HepG2 (cell line): ENCODE data around the gene ZFP36L2. TPM values are rescaled to one million over a fixed set of nuclear protein-coding genes. Genes with fewer than 3 reads are reported as not detected.
A peak's percentile ranks its signal among the peaks of the same experiment; 100 is the strongest.

Source experiments
- ATF7 ChIP-seq, 2 experiments: fragments of 450-650 bp in 1 of 2; sonication (generic) in 1 of 2; formaldehyde crosslinking in 1 of 2; IDR thresholded peaks; 2 replicates each; pipeline versions ENCODE4 v1.4.0 to v1.6.1; 2016 to 2020; ENCODE audit warnings: antibody characterized with exemption in 1 of 2, mild to moderate bottlenecking in 1 of 2, missing genetic modification reagents in 1 of 2
- CREB1 ChIP-seq, 2 experiments: fragments of 450-650 bp in 1 of 2; IDR thresholded peaks; 2 replicates each; pipeline ENCODE4 v1.6.1; 2016 to 2017; ENCODE audit warnings: control low read depth in 1 of 2, mild to moderate bottlenecking in 1 of 2, missing compliant biosample characterization in 1 of 2, missing genetic modification characterization in 1 of 2
- ELF3 ChIP-seq: IDR thresholded peaks from 2 replicates; pipeline ENCODE4 v1.6.1; 2016; ENCODE audit warnings: missing genetic modification reagents, missing compliant biosample characterization
- GABPB1 ChIP-seq: IDR thresholded peaks from 2 replicates; pipeline ENCODE4 v1.6.1; 2016; ENCODE audit warnings: mild to moderate bottlenecking, missing genetic modification reagents, moderate library complexity, missing compliant biosample characterization
- HNRNPL ChIP-seq: fragments of 200-400 bp; formaldehyde crosslinking; IDR thresholded peaks from 2 replicates; pipeline ENCODE4 v1.6.1; 2017; ENCODE audit warnings: mild to moderate bottlenecking, low read depth, low read length
- KDM4B ChIP-seq: sonication (generic); formaldehyde crosslinking; IDR thresholded peaks from 2 replicates; pipeline ENCODE4 v1.4.0; 2020; ENCODE audit warnings: missing genetic modification reagents
- MTA3 ChIP-seq: sonication (generic); formaldehyde crosslinking; IDR thresholded peaks from 2 replicates; pipeline ENCODE4 v1.4.0; 2020; ENCODE audit warnings: missing genetic modification reagents
- RARA ChIP-seq: IDR thresholded peaks from 2 replicates; pipeline ENCODE4 v1.6.1; 2016; ENCODE audit warnings: missing genetic modification reagents, missing compliant biosample characterization
- RARG ChIP-seq: sonication (generic); formaldehyde crosslinking; IDR thresholded peaks from 2 replicates; pipeline ENCODE4 v1.4.0; 2020; ENCODE audit warnings: low read depth, mild to moderate bottlenecking, missing genetic modification reagents
- SP1 ChIP-seq, 2 experiments: fragments of 450-650 bp in 1 of 2; sonication (generic) in 1 of 2; formaldehyde crosslinking in 1 of 2; IDR thresholded peaks; 2 replicates each; pipeline versions ENCODE4 v1.4.0 to v1.6.1; 2016 to 2020; ENCODE audit warnings: missing genetic modification reagents in 1 of 2
- SP4 ChIP-seq: sonication (generic); formaldehyde crosslinking; IDR thresholded peaks from 2 replicates; pipeline ENCODE4 v1.8.1; 2023; ENCODE audit warnings: mild to moderate bottlenecking, missing genetic modification reagents
- XRCC5 ChIP-seq: fragments of 200-400 bp; formaldehyde crosslinking; optimal IDR thresholded peaks from 2 replicates; pipeline ENCODE3; 2017; ENCODE audit warnings: mild to moderate bottlenecking, low read length
- ZBTB46 ChIP-seq: sonication (generic); formaldehyde crosslinking; IDR thresholded peaks from 2 replicates; pipeline ENCODE4 v1.4.0; 2020; ENCODE audit warnings: mild to moderate bottlenecking, missing genetic modification reagents, borderline replicate concordance
- ZBTB7A ChIP-seq: sonication (generic); formaldehyde crosslinking; IDR thresholded peaks from 2 replicates; pipeline ENCODE4 v1.8.0; 2022; ENCODE audit warnings: mild to moderate bottlenecking, missing genetic modification reagents
- ZC3H13 ChIP-seq: sonication (generic); formaldehyde crosslinking; IDR thresholded peaks from 2 replicates; pipeline ENCODE4 v1.8.1; 2023; ENCODE audit warnings: mild to moderate bottlenecking, missing genetic modification reagents, moderate library complexity
- ZFX ChIP-seq: sonication (generic); formaldehyde crosslinking; IDR thresholded peaks from 2 replicates; pipeline ENCODE4 v1.4.0; 2020; ENCODE audit warnings: mild to moderate bottlenecking, low read depth, missing genetic modification reagents, moderate library complexity
- ZGPAT ChIP-seq: IDR thresholded peaks from 2 replicates; pipeline ENCODE4 v1.6.1; 2016; ENCODE audit warnings: mild to moderate bottlenecking
- ZNF296 ChIP-seq: sonication (generic); formaldehyde crosslinking; conservative IDR thresholded peaks from 2 replicates; pipeline ENCODE4 v1.5.0; 2020; ENCODE audit warnings: mild to moderate bottlenecking, missing genetic modification reagents
- ZNF329 ChIP-seq: sonication (generic); formaldehyde crosslinking; IDR thresholded peaks from 2 replicates; pipeline ENCODE4 v1.9.0; 2021; ENCODE audit warnings: low read depth, mild to moderate bottlenecking, missing genetic modification reagents
- ZNF331 ChIP-seq: sonication (generic); formaldehyde crosslinking; IDR thresholded peaks from 2 replicates; pipeline ENCODE4 v1.4.0; 2020; ENCODE audit warnings: missing genetic modification reagents
- ZNF430 ChIP-seq: sonication (generic); formaldehyde crosslinking; IDR thresholded peaks from 2 replicates; pipeline ENCODE4 v1.9.0; 2021; ENCODE audit warnings: mild to moderate bottlenecking, missing genetic modification reagents
- ZNF460 ChIP-seq: sonication (generic); formaldehyde crosslinking; IDR thresholded peaks from 2 replicates; pipeline ENCODE4 v1.5.1; 2020; ENCODE audit warnings: missing genetic modification reagents, mild to moderate bottlenecking, borderline replicate concordance
- ZNF770 ChIP-seq: sonication (generic); formaldehyde crosslinking; IDR thresholded peaks from 2 replicates; pipeline ENCODE4 v1.5.0; 2020; ENCODE audit warnings: mild to moderate bottlenecking, missing genetic modification reagents
- ZNF891 ChIP-seq: sonication (generic); formaldehyde crosslinking; IDR thresholded peaks from 2 replicates; pipeline ENCODE4 v1.5.0; 2020; ENCODE audit warnings: mild to moderate bottlenecking, missing genetic modification reagents
- polyA plus RNA-seq, 8 experiments: library from polyadenylated mRNA; depleted of rRNA in 3 of 8; stranded (reverse) in 7 of 8; unstranded in 1 of 8; fragments of >200 nt; fragmentation: Illumina TruSeq in 4 of 8; extraction: Trizol in 4 of 8; gene quantifications; 2 replicates each; pipeline versions ENCODE4 v1.2.1 to v1.2.3, GENCODE V29; 2011 to 2016; ENCODE audit warnings: low read depth in 4 of 8, missing spikeins in 1 of 8, mixed read lengths in 1 of 8; ENCODE audit not compliant: insufficient read depth in 1 of 8
- total RNA-seq, 5 experiments: library from RNA; depleted of rRNA; stranded (reverse); fragments of >200 nt; fragmentation: Illumina TruSeq; extraction: Trizol; gene quantifications; 2 replicates each; pipeline ENCODE4 v1.2.3, GENCODE V29; 2016; ENCODE audit warnings: low read depth in 1 of 5

Gene ZFP36L2
- total and polyA plus RNA-seq, 2 of the 13 experiments (the other 11 are each of a cell fraction or from before 2014, with no cell fraction given): 11.2 to 21.8 TPM

GRCh38 chr2:43221763-43222474, 4.5 kb downstream of the ZFP36L2 start (continued):
- TF ChIP-seq ZNF329 (CRISPR knock-in tag) (no peak), ZNF891 (no peak), RARA (CRISPR knock-in tag) (peak; percentile 54), ZNF430 (CRISPR knock-in tag) (no peak), ATF7 (IDR thresholded peaks at IDR 0.05) (no peak), ATF7 (CRISPR knock-in tag; IDR thresholded peaks at IDR 0.05) (no peak), ZFX (CRISPR knock-in tag) (peak; percentile 79), ZNF296 (CRISPR knock-in tag) (no peak), ZGPAT (CRISPR knock-in tag) (peak; percentile 79), RARG (CRISPR knock-in tag) (no peak), ZBTB7A (CRISPR knock-in tag) (0 out of 2 replicates have a peak, but pooled peaks have one; percentile 23), HNRNPL (0 out of 2 replicates have a peak, but pooled peaks have one; percentile 19), ZNF460 (no peak), ZNF331 (CRISPR knock-in tag) (peak; percentile 89), SP4 (peak; percentile 57; the same call in 1 of the 2 replicates), SP1 (IDR thresholded peaks at IDR 0.05) (no peak), SP1 (CRISPR knock-in tag; IDR thresholded peaks at IDR 0.05) (peak; percentile 78), XRCC5 (peak; percentile 91), ZBTB46 (CRISPR knock-in tag) (no peak), ELF3 (CRISPR knock-in tag) (peak; percentile 87), CREB1 (IDR thresholded peaks at IDR 0.05) (peak; percentile 16; the same call in 1 of the 2 replicates), CREB1 (CRISPR knock-in tag; IDR thresholded peaks at IDR 0.05) (peak; percentile 43), ZNF770 (CRISPR knock-in tag) (0 out of 2 replicates have a peak, but pooled peaks have one; percentile 58), GABPB1 (peak; percentile 39; the same call in 1 of the 2 replicates), ZC3H13 (peak; percentile 100), KDM4B (CRISPR knock-in tag) (peak; percentile 57; the same call in 1 of the 2 replicates), MTA3 (no peak)
